T47D (cell line): ENCODE data around the gene IQCN.
A peak's percentile ranks its signal among the peaks of the same experiment; 100 is the strongest.

Experiments used
- DNase-seq, 2 experiments: peaks; one replicate each; pipeline versions ENCODE4 v3.0.0 to v3.0.0-alpha.2; 2011 to 2012; ENCODE audit warnings: low read depth in 1 of 2, low spot score in 1 of 2
- JUND ChIP-seq: IDR thresholded peaks from 2 replicates; pipeline ENCODE4 v1.6.1; 2012; ENCODE audit warnings: low read depth
- in situ Hi-C: cut with HindIII; loops from 2 replicates; pipeline ENCODE4 v1.10.0; 2016; ENCODE audit warnings: low sequenced_read_pairs, low pct_unique_long_range_greater_than_20kb

The IQCN gene

DNA sequence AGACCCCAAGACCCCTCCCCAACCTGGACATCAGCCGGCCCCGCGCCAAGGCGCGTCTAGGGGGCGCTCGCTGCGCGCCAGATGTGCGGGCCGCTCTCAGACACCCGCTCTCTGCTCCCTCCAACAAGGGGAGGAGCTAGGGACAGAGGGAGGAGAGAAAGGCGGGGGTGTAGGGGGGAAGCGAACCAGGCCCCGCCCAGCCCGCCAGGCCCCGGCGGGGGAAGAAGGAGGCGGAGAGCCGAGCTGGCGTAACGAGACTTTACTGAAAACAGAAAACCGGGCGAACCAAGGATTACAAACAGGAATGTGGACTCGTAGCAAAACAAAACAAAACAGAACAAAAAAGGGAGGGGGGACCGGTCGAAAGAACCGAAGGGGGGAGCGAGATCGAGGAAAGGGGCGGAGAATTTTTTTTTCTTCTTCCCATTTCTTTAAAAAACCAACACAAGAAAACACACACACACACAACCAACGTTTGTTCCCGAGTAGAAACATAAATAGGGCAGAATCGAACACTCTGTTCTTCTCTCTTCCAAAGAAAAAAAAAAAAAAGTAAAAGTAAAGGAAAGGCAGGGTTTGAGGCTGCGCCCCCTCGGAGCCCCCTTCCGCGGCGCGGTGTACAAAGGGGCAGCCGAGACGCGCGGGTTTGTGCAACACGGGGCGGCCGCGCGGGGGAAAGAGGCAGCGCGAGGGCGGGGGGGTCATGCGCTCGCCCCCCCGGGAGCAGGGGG, 5.4 kb upstream of the IQCN start:
- peak; percentile 77 to 95 for DNase-seq
- no peak for TF ChIP-seq JUND
- in situ Hi-C loops = no loop called here

- DNase-seq = no peak
- in situ Hi-C loops = no loop called here
- no peak for TF ChIP-seq JUND
Observed at GRCh38 chr19:18279266-18279515, 4.9 kb upstream of the IQCN start.

GRCh38 chr19:18278521-18279265, 4.4 kb upstream of the IQCN start:
- in situ Hi-C loops = no loop called here
- DNase-seq = peak in 1 of 2 experiments; percentile 22
- no peak for TF ChIP-seq JUND

DNA sequence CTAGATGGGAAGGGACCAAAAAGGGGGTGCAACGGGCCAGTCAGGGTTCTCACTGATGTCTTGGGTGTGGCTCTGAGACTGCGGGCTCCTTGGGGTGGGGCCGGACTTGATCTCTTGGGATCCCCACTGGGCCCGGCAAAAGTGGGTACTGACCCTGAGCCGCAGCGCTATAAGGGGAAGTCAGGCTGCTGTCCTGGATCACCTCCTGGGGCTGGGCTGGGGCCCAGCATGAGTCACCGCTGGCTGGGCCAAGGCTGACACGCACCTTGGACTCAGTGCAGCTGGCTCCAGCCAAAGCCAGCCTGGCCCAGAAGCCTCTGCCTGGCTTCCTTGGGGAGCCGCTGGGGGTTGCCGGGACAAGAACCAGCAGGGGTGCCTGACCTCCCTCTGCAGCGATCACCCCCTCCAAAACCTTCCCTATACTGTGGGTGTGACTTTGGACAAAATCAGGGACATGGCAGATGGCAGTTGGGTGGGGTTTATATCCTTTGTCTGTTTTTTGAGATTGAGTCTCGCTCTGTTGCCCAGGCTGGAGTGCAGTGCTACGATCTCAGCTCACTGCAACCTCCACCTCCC, 617 bp upstream of the IQCN start:
- peak in 1 of 2 experiments; percentile 30 for DNase-seq
- TF ChIP-seq JUND = no peak
- in situ Hi-C loops = no loop called here

GRCh38 chr19:18273561-18274218, 562 bp downstream of the IQCN start:
- no peak for DNase-seq
- TF ChIP-seq JUND = no peak
- in situ Hi-C loops = no loop called here

DNA sequence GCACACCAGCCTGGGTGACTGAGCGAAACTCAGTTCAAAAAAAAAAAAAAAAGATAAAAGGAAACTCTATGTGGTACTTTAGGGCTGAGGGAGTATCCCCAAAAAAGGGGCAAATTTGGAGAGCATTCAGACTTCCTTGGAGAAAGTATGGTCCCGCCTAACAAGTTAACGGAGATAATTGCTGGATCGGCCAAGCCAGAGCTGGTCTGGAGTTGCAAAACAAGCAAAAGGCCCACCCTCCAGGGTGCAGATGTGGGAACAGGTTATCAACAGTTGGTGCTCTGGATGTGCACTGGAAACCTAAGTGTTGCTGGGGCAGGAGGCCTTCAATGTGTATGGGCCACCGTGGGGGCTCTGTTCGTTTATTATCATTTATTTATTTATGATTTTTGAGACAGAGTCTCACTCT, 2.8 kb downstream of the IQCN start:
- in situ Hi-C loops = no loop called here
- TF ChIP-seq JUND = no peak
- no peak for DNase-seq

DNA sequence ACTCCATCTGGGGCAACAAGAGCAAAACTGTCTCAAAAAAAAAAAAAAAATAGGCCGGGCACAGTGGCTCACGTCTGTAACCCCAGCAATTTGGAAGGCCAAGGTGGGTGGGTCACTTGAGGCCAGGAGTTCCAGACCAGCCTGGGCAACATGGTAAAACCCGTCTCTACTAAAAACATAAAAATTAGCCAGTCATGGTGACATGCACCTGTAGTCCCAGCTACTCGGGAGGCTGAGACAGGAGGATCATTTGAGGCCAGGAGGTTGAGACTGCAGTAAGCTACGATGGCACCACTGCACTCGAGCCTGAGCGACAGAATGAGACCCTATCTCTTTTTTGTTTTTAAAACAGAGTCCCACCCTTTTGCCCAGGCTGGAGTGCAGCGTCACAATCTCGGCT, 3.9 kb downstream of the IQCN start:
- no peak for TF ChIP-seq JUND
- no peak for DNase-seq
- in situ Hi-C loops = no loop called here

DNA sequence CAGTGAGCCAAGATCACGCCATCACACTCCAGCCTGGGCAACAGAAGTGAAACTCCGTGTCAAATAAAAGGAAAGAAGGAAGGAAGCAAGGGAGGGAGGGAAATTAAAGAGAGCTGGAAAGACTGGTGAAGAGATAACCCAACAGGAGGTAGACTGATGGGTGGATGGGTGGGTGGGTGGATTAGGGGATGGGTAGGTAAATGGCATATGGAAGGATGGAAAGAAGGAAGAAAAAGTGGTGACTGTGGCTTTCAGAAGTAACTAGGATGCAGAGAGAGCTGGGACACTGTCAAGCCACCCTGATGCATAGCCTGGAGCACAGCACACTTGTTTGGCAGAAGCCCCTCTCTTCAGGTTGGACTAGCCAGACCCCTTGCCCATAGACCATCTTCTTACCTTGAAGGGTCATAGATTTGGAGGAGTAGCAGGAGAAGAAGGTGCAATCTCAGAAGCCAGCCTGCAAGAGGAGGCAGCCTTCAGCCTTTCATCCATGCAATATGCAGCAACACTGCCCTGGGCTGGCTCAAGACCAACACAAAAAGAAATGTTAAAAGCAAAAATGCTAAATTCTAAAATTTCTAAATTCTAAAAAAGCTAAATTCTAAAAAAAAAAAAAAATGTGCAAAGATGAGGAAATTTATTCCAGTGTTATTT, 5.1 kb downstream of the IQCN start:
- in situ Hi-C loops = no loop called here
- no peak for DNase-seq
- TF ChIP-seq JUND = no peak

DNA sequence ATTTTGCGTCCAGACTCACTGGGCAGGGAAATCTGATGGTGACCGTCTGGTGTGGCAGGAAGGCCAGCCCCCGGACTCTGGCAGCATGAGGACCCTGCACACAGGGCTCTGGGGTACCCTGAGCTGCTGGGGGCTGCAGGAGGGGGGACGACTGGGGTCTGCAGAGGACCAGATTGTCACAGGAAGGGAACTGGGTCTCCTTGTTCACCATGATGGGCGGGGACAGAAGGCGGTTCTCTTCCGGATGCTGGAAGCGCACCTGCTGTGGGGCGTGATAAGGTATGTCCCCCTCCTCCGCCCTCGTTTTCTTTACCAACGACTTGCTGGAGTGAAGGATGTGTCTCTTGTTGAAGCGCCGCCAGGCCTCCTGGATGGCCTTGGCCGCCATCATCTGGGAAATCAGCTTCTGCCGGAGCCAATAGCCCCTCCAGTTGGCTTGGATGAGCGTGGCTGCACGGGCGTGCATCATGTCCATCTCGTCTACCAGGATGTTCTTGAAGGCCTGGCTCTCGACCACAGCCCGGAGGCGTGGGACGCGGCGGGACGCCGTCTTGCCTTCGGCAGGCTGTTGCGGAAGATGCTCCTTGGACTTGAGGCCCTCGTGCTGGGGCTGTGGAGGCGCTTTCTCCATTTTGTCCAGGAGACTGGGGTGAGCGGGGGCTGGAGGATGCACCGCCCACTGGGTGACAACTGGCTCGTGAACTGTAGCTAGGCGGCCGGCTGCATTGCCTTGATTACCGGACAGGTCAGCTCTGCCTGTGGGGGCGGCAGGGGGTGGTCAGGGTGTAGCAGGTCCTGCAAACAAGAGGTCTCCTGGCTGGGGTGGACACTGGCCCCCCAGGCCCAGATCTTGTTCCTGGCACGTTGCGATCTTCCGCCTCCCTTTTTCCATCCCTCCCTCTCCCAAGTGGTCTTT, 7.2 kb downstream of the IQCN start:
- no peak for TF ChIP-seq JUND
- in situ Hi-C loops = no loop called here
- no peak for DNase-seq

DNA sequence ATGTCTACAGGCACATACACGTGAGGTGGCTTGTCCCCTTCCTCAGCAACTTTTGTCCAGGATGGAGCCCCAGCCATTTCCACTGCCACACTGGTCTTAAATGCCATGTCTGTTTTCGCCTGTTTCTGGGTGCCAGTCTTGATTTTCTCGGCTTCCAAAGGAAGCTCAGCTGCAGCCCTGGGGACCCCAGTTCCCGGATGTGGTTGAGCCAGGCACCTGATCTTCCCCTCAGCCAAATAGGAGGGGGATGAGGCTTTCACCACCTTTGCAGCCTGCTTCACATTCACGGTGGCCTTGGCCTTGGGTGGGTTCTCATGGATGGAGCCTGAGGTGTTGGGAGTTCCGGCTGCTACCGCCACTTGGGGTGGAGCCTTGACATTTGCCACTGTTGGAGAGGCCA, 8.7 kb downstream of the IQCN start:
- DNase-seq = no peak
- in situ Hi-C loops = no loop called here
- no peak for TF ChIP-seq JUND

- in situ Hi-C loops = no loop called here
- no peak for TF ChIP-seq JUND
- DNase-seq = no peak
Observed at GRCh38 chr19:18264971-18265540, 9.2 kb downstream of the IQCN start.
